ENCODE data around the gene RSPRY1. TPM values are rescaled to one million over a fixed set of nuclear protein-coding genes. Genes with fewer than 3 reads are reported as not detected.

The RSPRY1 gene
- total RNA-seq, 1 donor from 2014 or later = 76.8 TPM

- Mint-ChIP-seq H3K4me3 (ENCODE audit: unreplicated experiment) (no peak overlapping the region), H3K27ac (ENCODE audit: unreplicated experiment) (no peak overlapping the region)
- peak; percentile 42 for DNase-seq (ENCODE audit: low read depth)
Measured at GRCh38 chr16:57268804-57269800, 83.0 kb downstream of the RSPRY1 start.

GRCh38 chr16:57270221-57271062 is 84.3 kb downstream of the RSPRY1 start:
- FAIRE-seq = no peak
- H3K4me1 Mint-ChIP-seq (ENCODE audit: low read depth, unreplicated experiment) = peaks cover 14% of the 10 kb centered on the region
- Histone ChIP-seq H3K79me2 (ENCODE audit: insufficient read depth, low read length) (no peaks in the 10 kb centered on the region), H3K36me3 (ENCODE audit: insufficient read depth, low read length) (no peaks in the 10 kb centered on the region), H3K4me1 (ENCODE audit: insufficient read depth, low read length) (peaks cover 5% of the 10 kb centered on the region), H3K4me2 (ENCODE audit: low read length) (no peak overlapping the region), H4K20me1 (ENCODE audit: insufficient read depth, low read length) (no peaks in the 10 kb centered on the region), H3K9me3 (ENCODE audit: insufficient read depth, low read depth, low read length) (no peaks in the 10 kb centered on the region), H2AFZ (ENCODE audit: low read depth, low read length) (no peak overlapping the region), H3K9ac (ENCODE audit: low read length) (no peak overlapping the region), H3K27ac (ENCODE audit: low read depth, low read length) (no peak overlapping the region), H3K4me3 (ENCODE audit: insufficient read depth, low read depth, low read length) (no peak overlapping the region), H3K27me3 (ENCODE audit: insufficient read depth, low read length) (no peaks in the 10 kb centered on the region)
- no peak for DNase-seq (ENCODE audit: low read depth)
- peaks cover 3% of the 10 kb centered on the region for H3K27me3 Mint-ChIP-seq (ENCODE audit: low read depth, unreplicated experiment)
- no peaks in the 10 kb centered on the region for H3K9me3 Mint-ChIP-seq (ENCODE audit: unreplicated experiment)
- no peak overlapping the region for H3K27ac Mint-ChIP-seq (ENCODE audit: unreplicated experiment)
- TF ChIP-seq, protein P1, sequence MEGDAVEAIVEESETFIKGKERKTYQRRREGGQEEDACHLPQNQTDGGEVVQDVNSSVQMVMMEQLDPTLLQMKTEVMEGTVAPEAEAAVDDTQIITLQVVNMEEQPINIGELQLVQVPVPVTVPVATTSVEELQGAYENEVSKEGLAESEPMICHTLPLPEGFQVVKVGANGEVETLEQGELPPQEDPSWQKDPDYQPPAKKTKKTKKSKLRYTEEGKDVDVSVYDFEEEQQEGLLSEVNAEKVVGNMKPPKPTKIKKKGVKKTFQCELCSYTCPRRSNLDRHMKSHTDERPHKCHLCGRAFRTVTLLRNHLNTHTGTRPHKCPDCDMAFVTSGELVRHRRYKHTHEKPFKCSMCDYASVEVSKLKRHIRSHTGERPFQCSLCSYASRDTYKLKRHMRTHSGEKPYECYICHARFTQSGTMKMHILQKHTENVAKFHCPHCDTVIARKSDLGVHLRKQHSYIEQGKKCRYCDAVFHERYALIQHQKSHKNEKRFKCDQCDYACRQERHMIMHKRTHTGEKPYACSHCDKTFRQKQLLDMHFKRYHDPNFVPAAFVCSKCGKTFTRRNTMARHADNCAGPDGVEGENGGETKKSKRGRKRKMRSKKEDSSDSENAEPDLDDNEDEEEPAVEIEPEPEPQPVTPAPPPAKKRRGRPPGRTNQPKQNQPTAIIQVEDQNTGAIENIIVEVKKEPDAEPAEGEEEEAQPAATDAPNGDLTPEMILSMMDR (IDR thresholded peaks at IDR 0.05; ENCODE audit: insufficient read depth, low read depth, low read length) = no peak
- no peaks in the 10 kb centered on the region for H3K36me3 Mint-ChIP-seq (ENCODE audit: low read depth, unreplicated experiment)
- H3K4me3 Mint-ChIP-seq (ENCODE audit: unreplicated experiment) = no peak overlapping the region

More at GRCh38 chr16:57268804-57269800, 83.0 kb downstream of the RSPRY1 start:
- H3K9ac ChIP-seq (ENCODE audit: low read length) = no peak overlapping the region
- no peaks in the 10 kb centered on the region for H3K79me2 ChIP-seq (ENCODE audit: insufficient read depth, low read length)
- peaks cover 3% of the 10 kb centered on the region for H3K27me3 Mint-ChIP-seq (ENCODE audit: low read depth, unreplicated experiment)
- H3K4me3 ChIP-seq (ENCODE audit: insufficient read depth, low read depth, low read length) = no peak overlapping the region
- FAIRE-seq = no peak
- H3K36me3 Mint-ChIP-seq (ENCODE audit: low read depth, unreplicated experiment) = no peaks in the 10 kb centered on the region
- peaks cover 14% of the 10 kb centered on the region for H3K4me1 Mint-ChIP-seq (ENCODE audit: low read depth, unreplicated experiment)
- H3K9me3 Mint-ChIP-seq (ENCODE audit: unreplicated experiment) = no peaks in the 10 kb centered on the region
- H3K9me3 ChIP-seq (ENCODE audit: insufficient read depth, low read depth, low read length) = no peaks in the 10 kb centered on the region
- no peak overlapping the region for H3K4me2 ChIP-seq (ENCODE audit: low read length)
- H4K20me1 ChIP-seq (ENCODE audit: insufficient read depth, low read length) = no peaks in the 10 kb centered on the region
- H3K27me3 ChIP-seq (ENCODE audit: insufficient read depth, low read length) = no peaks in the 10 kb centered on the region
- H2AFZ ChIP-seq (ENCODE audit: low read depth, low read length) = no peak overlapping the region
- no peak overlapping the region for H3K27ac ChIP-seq (ENCODE audit: low read depth, low read length)
- TF ChIP-seq EZH2 (IDR thresholded peaks at IDR 0.05; ENCODE audit: insufficient read depth, low read length) = no peak
- TF ChIP-seq, protein P1 (IDR thresholded peaks at IDR 0.05; ENCODE audit: insufficient read depth, low read depth, low read length) = no peak
- H3K36me3 ChIP-seq (ENCODE audit: insufficient read depth, low read length) = no peaks in the 10 kb centered on the region
- peaks cover 5% of the 10 kb centered on the region for H3K4me1 ChIP-seq (ENCODE audit: insufficient read depth, low read length)
